ENCODE results near the gene SMYD5. TPM values are rescaled to one million over a fixed set of nuclear protein-coding genes. Genes with fewer than 3 reads are reported as not detected.

The SMYD5 gene
- total RNA-seq, 1 experiment from 2014 or later, result 28.3 TPM

GRCh38 chr2:73255007-73255644 is 41.1 kb downstream of the SMYD5 start:
- peaks cover 14% of the 10 kb centered on the region for H4K20me1 ChIP-seq (ENCODE audit: insufficient read depth)
- no peaks in the 10 kb centered on the region for H3K9me3 ChIP-seq (ENCODE audit: insufficient read depth, low read depth)
- H3K36me3 ChIP-seq (ENCODE audit: low read depth), result peaks cover 26% of the 10 kb centered on the region
- H3K79me2 ChIP-seq (ENCODE audit: low read depth), result no peaks in the 10 kb centered on the region
- H3K4me1 ChIP-seq (replicated peaks; ENCODE audit: insufficient read depth), result no peaks in the 10 kb centered on the region; the same call in 1 of the 2 replicates
- CTCF ChIA-PET, result no interaction called here
- DNase-seq, result peak in 1 of 2 experiments; percentile 25
- H3F3A ChIP-seq (ENCODE audit: insufficient read depth, low read depth), result peaks cover 43% of the 10 kb centered on the region
- no peaks in the 10 kb centered on the region for H3K27me3 ChIP-seq (ENCODE audit: insufficient read depth, low read depth)
- no peak overlapping the region for H3K4me2 ChIP-seq
- no peak for TF ChIP-seq CTCF (conservative IDR thresholded peaks at IDR 0.05)
- no peak for TF ChIP-seq EZH2 (IDR thresholded peaks at IDR 0.05; ENCODE audit: low read depth)
- no TSS peak for BruUV-seq (replicated peaks)
- intact Hi-C loops (cut with micrococcal nuclease; ENCODE audit: unreplicated experiment), result no loop called here
- POLR2A ChIA-PET (ENCODE audit: unreplicated experiment), result no interaction called here
- H3K27ac ChIP-seq, result no peak overlapping the region
- H3K4me3 ChIP-seq, result no peak overlapping the region
- no peak overlapping the region for H2AFZ ChIP-seq
- no peaks in the 10 kb centered on the region for H3K9me2 ChIP-seq (ENCODE audit: insufficient read depth)

DNA sequence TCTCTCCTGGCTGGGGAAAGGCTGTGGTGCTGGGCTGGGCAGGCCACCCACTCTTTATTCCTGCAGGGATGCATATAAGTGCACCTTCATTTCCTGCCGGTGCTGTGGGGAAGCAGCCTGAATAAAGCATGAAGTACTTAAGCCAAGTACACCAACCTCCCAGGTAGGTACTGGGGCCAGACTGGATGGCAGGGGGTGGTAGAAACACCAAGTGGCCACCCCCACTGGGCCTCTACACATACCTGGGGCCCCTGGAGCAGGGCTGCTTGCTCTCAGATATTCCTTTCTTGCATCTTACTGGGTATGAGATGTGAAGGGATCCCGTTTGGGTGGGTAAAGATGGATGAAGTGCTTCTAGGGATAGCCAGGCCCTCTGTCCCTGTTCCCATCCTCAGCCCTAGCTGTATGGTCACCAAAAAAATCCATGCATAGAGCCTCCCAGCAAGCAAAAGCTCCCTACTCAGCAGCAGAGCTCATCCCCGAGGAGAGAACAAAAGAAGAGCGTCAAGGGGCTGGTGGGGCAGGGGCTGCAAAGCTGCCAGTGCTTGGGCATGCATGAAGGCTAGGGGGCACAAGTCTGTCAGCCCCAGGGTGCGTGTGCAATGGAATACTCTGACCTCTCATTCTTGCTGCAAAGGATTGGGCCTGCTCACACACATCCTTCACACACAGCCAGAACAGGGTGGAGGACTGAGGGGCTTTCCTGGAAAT is 42.0 kb downstream of the SMYD5 start:
- Histone ChIP-seq H3K9me3 (ENCODE audit: insufficient read depth, low read depth) (no peaks in the 10 kb centered on the region), H3F3A (ENCODE audit: insufficient read depth, low read depth) (peaks cover 33% of the 10 kb centered on the region), H3K79me2 (ENCODE audit: low read depth) (no peaks in the 10 kb centered on the region), H3K4me1 (replicated peaks; ENCODE audit: insufficient read depth) (no peaks in the 10 kb centered on the region; the same call in 1 of the 2 replicates), H3K4me2 (no peak overlapping the region), H4K20me1 (ENCODE audit: insufficient read depth) (peaks cover 21% of the 10 kb centered on the region), H3K4me3 (no peak overlapping the region), H3K27me3 (ENCODE audit: insufficient read depth, low read depth) (no peaks in the 10 kb centered on the region), H3K27ac (no peak overlapping the region), H2AFZ (no peak overlapping the region), H3K36me3 (ENCODE audit: low read depth) (peaks cover 17% of the 10 kb centered on the region; the same call in 1 of the 2 replicates), H3K9me2 (ENCODE audit: insufficient read depth) (no peaks in the 10 kb centered on the region)
- BruUV-seq (replicated peaks), result no TSS peak
- intact Hi-C loops (cut with micrococcal nuclease; ENCODE audit: unreplicated experiment), result no loop called here
- ChIA-PET POLR2A (ENCODE audit: unreplicated experiment) (interaction anchor here (0.6 kb wide), 1 partner anchor 196 kb away, joined by 3 read pairs; no protein-coding TSS in a partner anchor), CTCF (interaction anchor here (0.6 kb wide), 1 partner anchor 37 kb away, joined by 3 read pairs; the partner anchor contains the start of gene EGR4)
- TF ChIP-seq EZH2 (IDR thresholded peaks at IDR 0.05; ENCODE audit: low read depth) (no peak), CTCF (conservative IDR thresholded peaks at IDR 0.05) (no peak)
- DNase-seq, result peak in 1 of 2 experiments; percentile 27

GRCh38 chr2:73256618-73256922 is 42.5 kb downstream of the SMYD5 start:
- no peak overlapping the region for H3K4me3 ChIP-seq
- H2AFZ ChIP-seq, result no peak overlapping the region
- H4K20me1 ChIP-seq (ENCODE audit: insufficient read depth), result peaks cover 21% of the 10 kb centered on the region
- H3F3A ChIP-seq (ENCODE audit: insufficient read depth, low read depth), result peaks cover 32% of the 10 kb centered on the region
- no peaks in the 10 kb centered on the region for H3K79me2 ChIP-seq (ENCODE audit: low read depth)
- no peaks in the 10 kb centered on the region for H3K27me3 ChIP-seq (ENCODE audit: insufficient read depth, low read depth)
- no peak overlapping the region for H3K4me2 ChIP-seq
- DNase-seq, result peak in 1 of 2 experiments; percentile 31
- no peaks in the 10 kb centered on the region for H3K9me3 ChIP-seq (ENCODE audit: insufficient read depth, low read depth)
- no TSS peak for BruUV-seq (replicated peaks)
- CTCF ChIA-PET, result no interaction called here
- TF ChIP-seq CTCF (conservative IDR thresholded peaks at IDR 0.05) (no peak), EZH2 (IDR thresholded peaks at IDR 0.05; ENCODE audit: low read depth) (no peak)
- no peak overlapping the region for H3K27ac ChIP-seq
- H3K4me1 ChIP-seq (replicated peaks; ENCODE audit: insufficient read depth), result no peaks in the 10 kb centered on the region; the same call in 1 of the 2 replicates
- no peaks in the 10 kb centered on the region for H3K9me2 ChIP-seq (ENCODE audit: insufficient read depth)
- intact Hi-C loops (cut with micrococcal nuclease; ENCODE audit: unreplicated experiment), result no loop called here
- POLR2A ChIA-PET (ENCODE audit: unreplicated experiment), result no interaction called here
- peaks cover 16% of the 10 kb centered on the region; the same call in 1 of the 2 replicates for H3K36me3 ChIP-seq (ENCODE audit: low read depth)

Data from PC-9 (cell line).